GM10266 (cell line): ENCODE results near the gene FAU.

ENCODE experiments used
- DNase-seq: peaks from one replicate; pipeline ENCODE4 v3.0.0; 2012; ENCODE audit errors: extremely low spot score
- TF ChIP-seq, protein P1 (sequence below): IDR thresholded peaks from 2 replicates; pipeline ENCODE4 v1.5.1; 2012; ENCODE audit warnings: mild to moderate bottlenecking, low read depth; ENCODE audit not compliant: control insufficient read depth, insufficient read depth; ENCODE audit errors: missing control alignments

Gene FAU

GRCh38 chr11:65121865-65122696 lies at the start of gene FAU, which contains the start of gene MRPL49:
Gene FAU, minus strand, starts transcription at chr11:65122134. Its CDS starts 321 bp downstream, at chr11:65121813.
Gene MRPL49, plus strand, starts transcription at chr11:65122321. Its CDS starts 26 bp downstream, at chr11:65122347.
- DNase-seq, result peak; percentile 95
- TF ChIP-seq, protein P1, sequence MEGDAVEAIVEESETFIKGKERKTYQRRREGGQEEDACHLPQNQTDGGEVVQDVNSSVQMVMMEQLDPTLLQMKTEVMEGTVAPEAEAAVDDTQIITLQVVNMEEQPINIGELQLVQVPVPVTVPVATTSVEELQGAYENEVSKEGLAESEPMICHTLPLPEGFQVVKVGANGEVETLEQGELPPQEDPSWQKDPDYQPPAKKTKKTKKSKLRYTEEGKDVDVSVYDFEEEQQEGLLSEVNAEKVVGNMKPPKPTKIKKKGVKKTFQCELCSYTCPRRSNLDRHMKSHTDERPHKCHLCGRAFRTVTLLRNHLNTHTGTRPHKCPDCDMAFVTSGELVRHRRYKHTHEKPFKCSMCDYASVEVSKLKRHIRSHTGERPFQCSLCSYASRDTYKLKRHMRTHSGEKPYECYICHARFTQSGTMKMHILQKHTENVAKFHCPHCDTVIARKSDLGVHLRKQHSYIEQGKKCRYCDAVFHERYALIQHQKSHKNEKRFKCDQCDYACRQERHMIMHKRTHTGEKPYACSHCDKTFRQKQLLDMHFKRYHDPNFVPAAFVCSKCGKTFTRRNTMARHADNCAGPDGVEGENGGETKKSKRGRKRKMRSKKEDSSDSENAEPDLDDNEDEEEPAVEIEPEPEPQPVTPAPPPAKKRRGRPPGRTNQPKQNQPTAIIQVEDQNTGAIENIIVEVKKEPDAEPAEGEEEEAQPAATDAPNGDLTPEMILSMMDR, result no peak

GRCh38 chr11:65170058-65170534 lies 48.2 kb upstream of the FAU start, which contains the start of gene SPDYC:
Gene SPDYC, plus strand, starts transcription at chr11:65170233. Its CDS starts 1,125 bp downstream, at chr11:65171358.
- TF ChIP-seq, protein P1, result no peak
- no peak for DNase-seq

DNA sequence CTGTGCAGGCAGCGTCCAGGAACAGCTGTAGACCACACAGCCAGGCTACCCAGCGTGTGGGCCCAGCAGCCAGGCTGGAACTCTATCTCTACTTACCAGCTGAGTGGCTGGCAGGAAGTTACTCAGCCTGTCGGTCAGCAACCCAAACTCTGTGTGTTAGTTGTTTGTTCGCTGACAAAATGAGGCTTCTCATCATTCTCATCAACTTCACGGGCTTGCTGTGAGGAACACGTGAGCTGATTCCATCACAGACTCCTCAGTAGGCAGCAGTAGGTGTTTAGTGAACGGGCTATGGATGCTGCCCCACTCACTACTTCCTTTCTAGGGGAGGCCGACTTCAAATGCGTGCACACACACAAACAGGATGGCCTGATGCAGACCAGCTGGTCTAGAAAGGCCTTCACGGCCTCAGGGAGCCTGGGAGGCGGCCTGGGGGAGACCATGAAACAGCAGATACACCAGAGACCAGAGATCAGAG lies 47.3 kb upstream of the FAU start:
- TF ChIP-seq, protein P1, result no peak
- DNase-seq, result no peak

DNA sequence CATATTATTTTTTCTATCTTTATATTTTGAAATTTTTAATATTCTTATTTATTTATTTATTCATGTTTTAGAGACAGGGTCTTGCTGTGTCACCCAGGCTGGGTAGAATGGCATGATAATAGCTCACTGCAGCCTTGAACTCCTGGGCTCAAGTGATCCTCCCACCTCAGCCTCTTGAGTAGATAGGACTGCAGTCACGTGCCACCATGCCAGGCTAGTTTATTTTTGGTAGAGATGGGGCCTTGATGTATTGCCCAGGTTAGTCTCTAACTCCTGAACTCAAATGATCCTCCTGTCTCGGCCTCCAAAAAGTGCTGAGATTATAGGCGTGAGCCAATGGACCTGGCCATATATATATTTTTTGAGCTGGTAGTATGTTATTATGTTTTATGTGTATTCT lies 45.7 kb upstream of the FAU start:
- no peak for DNase-seq
- TF ChIP-seq, protein P1, result no peak

- TF ChIP-seq, protein P1, result no peak
- DNase-seq, result no peak
Observed at GRCh38 chr11:65166893-65167292, 45.0 kb upstream of the FAU start.

- TF ChIP-seq, protein P1, result no peak
- DNase-seq, result no peak
Observed at GRCh38 chr11:65165410-65166317, 43.7 kb upstream of the FAU start.

- TF ChIP-seq, protein P1, result no peak
Observed at GRCh38 chr11:65163684-65164083, 41.8 kb upstream of the FAU start.

More at GRCh38 chr11:65163684-65164083, 41.8 kb upstream of the FAU start:
- DNase-seq, result no peak
